K562 (cell line): Measurements from ENCODE around the gene KLHL35. TPM values are rescaled to one million over a fixed set of nuclear protein-coding genes. Genes with fewer than 3 reads are reported as not detected.

Source experiments
- ATAC-seq: fragments of 200-7000 bp; cut with Tn5 transposase; 3 replicates; pipeline ENCODE4 v1.9.1; 2020; ENCODE audit warnings: moderate library complexity
- BruUV-seq: library from RNA; stranded (reverse); fragments of 400-500 nt; replicated peaks from 2 replicates; lab custom pipeline; 2021; lab: Mats Ljungman, UMichigan
- CTCF ChIA-PET: fragments of 300-600 bp; formaldehyde crosslinking; extraction: SDS; loops from one replicate; lab custom pipeline; 2021; ENCODE audit warnings: low intra/inter-chr PET ratio; lab: Yijun Ruan, JAX
- POLR2A ChIA-PET: fragments of 300-600, 350-650 bp; sonication (Branson Sonifier 250); formaldehyde crosslinking; extraction: SDS; loops from one replicate; lab custom pipeline; 2021; ENCODE audit warnings: antibody characterized with exemption, inconsistent platforms; lab: Yijun Ruan, JAX
- DNase-seq, 4 experiments: peaks; one replicate each; pipeline versions ENCODE4 v3.0.0 to v3.0.0-alpha.2; 2011 to 2018; ENCODE audit warnings: low spot score in 3 of 4, mixed read lengths in 3 of 4; ENCODE audit errors: extremely low read depth in 1 of 4
- FAIRE-seq: peaks from 2 replicates; lab custom pipeline; 2011; peaks lifted over from hg19 to GRCh38; lab: Jason Lieb, UNC
- H2AFZ ChIP-seq: 2 replicates; pipeline ENCODE4 v1.6.0; 2011; ENCODE audit warnings: low read depth, low read length, control low read depth, inconsistent platforms
- H3K27ac ChIP-seq: fragments of 200-600 bp; 3 replicates; pipeline ENCODE4 v1.8.0; 2011; ENCODE audit warnings: low read depth, mild to moderate bottlenecking, control low read depth, inconsistent platforms, low read length, moderate library complexity, mixed read lengths; ENCODE audit errors: extremely low read depth
- H3K27me3 ChIP-seq, 2 experiments: fragments of 300-600 bp in 1 of 2; 2 replicates in 1 of 2; 3 replicates in 1 of 2; pipeline versions ENCODE4 v1.6.0 to v1.8.0; 2011; ENCODE audit warnings: inconsistent platforms in 2 of 2, low read length in 2 of 2, mild to moderate bottlenecking in 1 of 2, mixed read lengths in 1 of 2, moderate library complexity in 1 of 2; ENCODE audit not compliant: control insufficient read depth in 2 of 2, insufficient read depth in 2 of 2
- H3K36me3 ChIP-seq: fragments of 300-600 bp; 3 replicates; pipeline ENCODE4 v1.8.0; 2011; ENCODE audit warnings: mild to moderate bottlenecking, low read length, inconsistent platforms; ENCODE audit not compliant: control insufficient read depth, insufficient read depth
- H3K4me1 ChIP-seq, 2 experiments: fragments of 200-600 bp in 1 of 2; replicated peaks in 1 of 2; 2 replicates in 1 of 2; 3 replicates in 1 of 2; pipeline versions ENCODE4 v1.5.1 to v1.8.0; 2011; ENCODE audit warnings: inconsistent platforms in 2 of 2, low read length in 2 of 2, mild to moderate bottlenecking in 1 of 2, mixed read lengths in 1 of 2, moderate library complexity in 1 of 2; ENCODE audit not compliant: control insufficient read depth in 2 of 2, insufficient read depth in 2 of 2
- H3K4me2 ChIP-seq: 2 replicates; pipeline ENCODE4 v1.6.1; 2011; ENCODE audit warnings: low read length, control low read depth, inconsistent platforms, mixed read lengths; ENCODE audit not compliant: insufficient read depth
- H3K4me3 ChIP-seq: fragments of 200-600 bp; sonication (generic), shearing (Covaris generic); 2 replicates; pipeline ENCODE4 v1.5.1; 2016; ENCODE audit warnings: control low read depth, inconsistent platforms
- H3K79me2 ChIP-seq: fragments of 200-600 bp; 3 replicates; pipeline ENCODE4 v1.8.0; 2011; ENCODE audit warnings: low read length, inconsistent platforms; ENCODE audit not compliant: control insufficient read depth, insufficient read depth
- H3K9ac ChIP-seq, 2 experiments: 2 replicates each; pipeline versions ENCODE4 v1.6.0 to v1.6.1; 2011; ENCODE audit warnings: low read depth in 2 of 2, low read length in 2 of 2, control low read depth in 1 of 2, inconsistent platforms in 1 of 2, mild to moderate bottlenecking in 1 of 2, mixed read lengths in 1 of 2; ENCODE audit not compliant: insufficient read depth in 1 of 2
- H3K9me1 ChIP-seq: one replicate; pipeline ENCODE4 v1.6.0; 2011; ENCODE audit warnings: inconsistent platforms, mild to moderate bottlenecking, low read length, moderate library complexity; ENCODE audit not compliant: control insufficient read depth, insufficient read depth
- H3K9me3 ChIP-seq: replicated peaks from 2 replicates; pipeline ENCODE4 v1.5.1; 2011; ENCODE audit warnings: low read depth, low read length, inconsistent platforms; ENCODE audit not compliant: control insufficient read depth, insufficient read depth
- H4K20me1 ChIP-seq: replicated peaks from 2 replicates; pipeline ENCODE4 v1.6.1; 2011; ENCODE audit warnings: low read length, inconsistent platforms, mixed read lengths; ENCODE audit not compliant: control insufficient read depth, insufficient read depth
- MCM7 ChIP-seq, 2 experiments: fragments of 450-650 bp; IDR thresholded peaks; 2 replicates each; pipeline ENCODE4 v1.6.1; 2016 to 2018
- NFYB ChIP-seq: IDR thresholded peaks from 2 replicates; pipeline ENCODE4 v1.6.1; 2011; ENCODE audit warnings: mild to moderate bottlenecking, moderate library complexity; ENCODE audit not compliant: insufficient read length; ENCODE audit errors: extremely low read depth
- ZNF24 ChIP-seq: fragments of 450-650 bp; IDR thresholded peaks from 2 replicates; pipeline ENCODE4 v1.6.1; 2016
- WGBS: fragments of 100-300 bp; shearing (Covaris generic); methylation state at CpG from one replicate; pipeline ENCODE4 v1.1.6; 2016; ENCODE audit warnings: low coverage, mixed read lengths; ENCODE audit not compliant: insufficient coverage; ENCODE audit errors: missing lambda C conversion rate; 5-methylcytosine and 5-hydroxymethylcytosine counted together
- in situ Hi-C: fragments of 300-500 bp; cut with MboI; formaldehyde crosslinking; loops from 4 replicates; pipeline ENCODE4 v1.15.0; 2018; ENCODE audit warnings: inconsistent platforms, mixed read lengths
- intact Hi-C: fragments of 100-400 bp; cut with micrococcal nuclease; formaldehyde crosslinking; loops from 2 replicates; pipeline ENCODE4 v1.14.2; 2022
- polyA plus RNA-seq, 8 experiments: library from polyadenylated mRNA; depleted of rRNA in 4 of 8; stranded (reverse) in 5 of 8; unstranded in 3 of 8; fragments of >200 nt; fragmentation: Nextera tagmentation in 2 of 8; fragmentation: Illumina TruSeq in 1 of 8; extraction: Ambion mirVana in 2 of 8; extraction: Trizol in 1 of 8; gene quantifications; 2 replicates each; pipeline versions ENCODE4 v1.2.1 to v1.2.3, GENCODE V29; 2011 to 2014; ENCODE audit warnings: inconsistent platforms in 1 of 8, missing spikeins in 1 of 8
- total RNA-seq, 7 experiments: library from RNA; depleted of rRNA in 6 of 7; stranded (reverse); fragments of >200 nt in 6 of 7; fragmentation: Illumina TruSeq in 2 of 7; extraction: Trizol in 2 of 7; gene quantifications; 2 replicates each; pipeline versions ENCODE4 v1.2.1 to v1.2.3, GENCODE V29; 2011 to 2021; ENCODE audit warnings: low replicate concordance in 1 of 7
- TF ChIP-seq, protein P1 (sequence below): sonication (generic); formaldehyde crosslinking; IDR thresholded peaks from 2 replicates; pipeline ENCODE4 v1.8.0; 2022; ENCODE audit warnings: mild to moderate bottlenecking, missing genetic modification reagents
- TF ChIP-seq, protein P2 (sequence below): sonication (generic); formaldehyde crosslinking; IDR thresholded peaks from 2 replicates; pipeline ENCODE4 v1.8.1; 2023; ENCODE audit warnings: mild to moderate bottlenecking, missing genetic modification reagents

KLHL35 gene
- total and polyA plus RNA-seq, 9 of the 15 experiments (the other 6 are each of a cell fraction or from before 2014, with no cell fraction given), result not detected

DNA sequence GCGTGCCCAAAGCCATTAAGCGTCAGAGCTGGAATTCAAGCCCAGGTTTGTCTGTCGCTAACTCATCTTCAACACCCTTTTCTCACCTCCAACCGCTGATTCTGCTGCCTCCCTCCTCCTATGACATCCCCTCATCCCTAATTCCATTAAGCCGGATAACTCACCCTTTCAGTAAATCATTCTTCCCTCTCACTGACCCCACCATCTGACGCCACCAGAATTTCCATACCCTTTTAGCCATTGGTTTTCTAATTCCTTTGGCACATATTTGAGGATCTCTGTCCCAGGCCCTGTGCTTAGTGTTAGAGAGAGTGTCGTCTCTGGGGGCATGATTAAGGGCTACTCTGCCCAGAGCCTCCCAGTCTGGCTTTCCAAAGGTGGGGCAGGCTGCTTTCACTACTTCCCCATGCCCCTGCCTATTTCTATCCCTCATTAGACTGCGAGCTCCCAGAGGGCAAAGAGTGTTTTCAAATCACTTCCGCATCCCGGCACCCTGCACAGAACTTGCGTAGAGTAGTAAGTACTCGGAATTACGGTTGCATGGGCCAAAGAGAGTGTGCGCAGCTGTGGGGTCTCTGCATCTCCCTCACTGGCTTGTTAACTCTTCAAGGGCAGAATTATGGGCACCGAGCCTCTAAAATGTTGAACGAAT lies 3.9 kb downstream of the KLHL35 start:
- WGBS, result 61% methylated on average over 16 of the region's 16 CpGs
- H3K27me3 ChIP-seq, result peaks cover 4 to 22% of the 10 kb centered on the region in 2 experiments; a peak in 4 of 5 replicates
- peaks cover 0 to 16% of the 10 kb centered on the region in 2 experiments; a peak in 4 of 5 replicates for H3K4me1 ChIP-seq
- BruUV-seq, result no TSS peak
- H3K4me3 ChIP-seq, result no peak overlapping the region
- POLR2A ChIA-PET, result no interaction called here
- in situ Hi-C loops (loop anchor here (25.0 kb wide), 1 partner anchor 433 kb away; no protein-coding TSS in a partner anchor), intact Hi-C loops (no loop called here)
- no peak for TF ChIP-seq MCM7 (IDR thresholded peaks at IDR 0.05)
- H4K20me1 ChIP-seq, result no peaks in the 10 kb centered on the region; the same call in 1 of the 2 replicates
- no peak overlapping the region for H3K4me2 ChIP-seq
- no peaks in the 10 kb centered on the region for H3K79me2 ChIP-seq
- FAIRE-seq, result no peak
- no peaks in the 10 kb centered on the region for H3K9me1 ChIP-seq
- H3K36me3 ChIP-seq, result no peaks in the 10 kb centered on the region
- CTCF ChIA-PET, result no interaction called here
- H3K9me3 ChIP-seq, result no peaks in the 10 kb centered on the region
- ATAC-seq, result no peak
- H3K9ac ChIP-seq, result no peak overlapping the region
- no peak for DNase-seq
- H3K27ac ChIP-seq, result no peak overlapping the region
- no peak overlapping the region for H2AFZ ChIP-seq

DNA sequence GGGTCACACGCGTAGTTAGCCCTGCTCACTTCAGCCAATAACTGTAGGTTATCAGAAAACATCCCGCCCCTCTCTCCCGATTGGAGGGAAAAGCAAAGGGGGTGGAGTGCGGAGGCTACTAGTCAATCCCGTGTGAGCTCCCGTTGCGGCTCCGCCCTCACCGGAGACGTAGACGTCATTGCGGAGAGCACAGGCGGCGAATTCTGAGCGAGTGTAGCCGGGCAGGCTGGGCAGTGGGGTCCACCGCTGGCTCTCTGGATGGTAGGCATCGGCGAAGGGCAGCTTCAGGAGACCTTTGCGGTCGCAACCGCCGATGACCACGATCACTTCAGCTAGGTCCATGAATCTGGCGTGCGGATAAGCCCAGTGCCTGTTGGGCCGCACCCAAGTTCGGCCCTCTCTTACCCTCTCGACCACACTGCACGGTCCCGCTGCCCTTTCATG lies 4.7 kb downstream of the KLHL35 start:
- H3K9ac ChIP-seq, result no peak overlapping the region; a peak in 1 of 4 replicates
- POLR2A ChIA-PET, result interaction anchor here (0.6 kb wide), 1 partner anchor 96 kb away, joined by 3 read pairs; no protein-coding TSS in a partner anchor

More for the DNA sequence above, 4.7 kb downstream of the KLHL35 start:
- H3K27ac ChIP-seq, result no peak overlapping the region
- BruUV-seq, result no TSS peak
- intact Hi-C loops (no loop called here), in situ Hi-C loops (loop anchor here (25.0 kb wide), 1 partner anchor 434 kb away; no protein-coding TSS in a partner anchor)
- no peaks in the 10 kb centered on the region for H3K9me1 ChIP-seq
- ATAC-seq (peak; percentile 70), FAIRE-seq (no peak), DNase-seq (peak in 3 of 4 experiments; percentile 65 to 75 (median 68))
- peaks cover 1% of the 10 kb centered on the region; the same call in 1 of the 2 replicates for H4K20me1 ChIP-seq
- H3K4me3 ChIP-seq, result no peak overlapping the region
- no peaks in the 10 kb centered on the region for H3K9me3 ChIP-seq
- H3K79me2 ChIP-seq, result no peaks in the 10 kb centered on the region
- no peak overlapping the region for H3K4me2 ChIP-seq
- CTCF ChIA-PET, result no interaction called here
- WGBS, result 74% methylated on average over 31 of the region's 32 CpGs
- no peaks in the 10 kb centered on the region for H3K36me3 ChIP-seq
- peaks cover 4 to 22% of the 10 kb centered on the region in 2 experiments; a peak in 4 of 5 replicates for H3K27me3 ChIP-seq
- H2AFZ ChIP-seq, result no peak overlapping the region
- TF ChIP-seq, protein P1, sequence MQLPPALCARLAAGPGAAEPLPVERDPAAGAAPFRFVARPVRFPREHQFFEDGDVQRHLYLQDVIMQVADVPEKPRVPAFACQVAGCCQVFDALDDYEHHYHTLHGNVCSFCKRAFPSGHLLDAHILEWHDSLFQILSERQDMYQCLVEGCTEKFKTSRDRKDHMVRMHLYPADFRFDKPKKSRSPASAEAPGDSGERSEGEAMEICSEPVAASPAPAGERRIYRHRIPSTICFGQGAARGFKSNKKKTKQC (CRISPR knock-in tag), result no peak
- TF ChIP-seq, protein P2, sequence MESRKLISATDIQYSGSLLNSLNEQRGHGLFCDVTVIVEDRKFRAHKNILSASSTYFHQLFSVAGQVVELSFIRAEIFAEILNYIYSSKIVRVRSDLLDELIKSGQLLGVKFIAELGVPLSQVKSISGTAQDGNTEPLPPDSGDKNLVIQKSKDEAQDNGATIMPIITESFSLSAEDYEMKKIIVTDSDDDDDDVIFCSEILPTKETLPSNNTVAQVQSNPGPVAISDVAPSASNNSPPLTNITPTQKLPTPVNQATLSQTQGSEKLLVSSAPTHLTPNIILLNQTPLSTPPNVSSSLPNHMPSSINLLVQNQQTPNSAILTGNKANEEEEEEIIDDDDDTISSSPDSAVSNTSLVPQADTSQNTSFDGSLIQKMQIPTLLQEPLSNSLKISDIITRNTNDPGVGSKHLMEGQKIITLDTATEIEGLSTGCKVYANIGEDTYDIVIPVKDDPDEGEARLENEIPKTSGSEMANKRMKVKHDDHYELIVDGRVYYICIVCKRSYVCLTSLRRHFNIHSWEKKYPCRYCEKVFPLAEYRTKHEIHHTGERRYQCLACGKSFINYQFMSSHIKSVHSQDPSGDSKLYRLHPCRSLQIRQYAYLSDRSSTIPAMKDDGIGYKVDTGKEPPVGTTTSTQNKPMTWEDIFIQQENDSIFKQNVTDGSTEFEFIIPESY, result 0 out of 2 replicates have a peak, but pooled peaks have one; percentile 49
- TF ChIP-seq NFYB (peak; percentile 31), ZNF24 (no peak)
- TF ChIP-seq, all 486 proteins: peak for 2
- peaks cover 1 to 16% of the 10 kb centered on the region in 2 experiments; a peak in 4 of 5 replicates for H3K4me1 ChIP-seq
